ENCODE results near the gene MTAP. TPM values are rescaled to one million over a fixed set of nuclear protein-coding genes. Genes with fewer than 3 reads are reported as not detected.
A peak's percentile ranks its signal among the peaks of the same experiment; 100 is the strongest.

MTAP gene
- total RNA-seq, 1 donor: 36.7 TPM

- no peak for DNase-seq (ENCODE audit: low read depth)
- H3K4me3 ChIP-seq (ENCODE audit: low read depth, low read length): no peak overlapping the region
- TF ChIP-seq CTCF (IDR thresholded peaks at IDR 0.05; ENCODE audit: insufficient read depth, low read depth, low read length): no peak
These were observed 20.2 kb upstream of the MTAP start for GRCh38 chr9:21782205-21782604.

- peak; percentile 42 for DNase-seq (ENCODE audit: low read depth)
- no peak for TF ChIP-seq CTCF (IDR thresholded peaks at IDR 0.05; ENCODE audit: insufficient read depth, low read depth, low read length)
- no peak overlapping the region for H3K4me3 ChIP-seq (ENCODE audit: low read depth, low read length)
These were observed 13.7 kb upstream of the MTAP start for GRCh38 chr9:21788752-21789151.

GRCh38 chr9:21789541-21790037 lies 12.8 kb upstream of the MTAP start:
- peak; percentile 95 for DNase-seq (ENCODE audit: low read depth)
- peak; percentile 71 for TF ChIP-seq CTCF (IDR thresholded peaks at IDR 0.05; ENCODE audit: insufficient read depth, low read depth, low read length)
- peak overlapping the region; percentile 44 for H3K4me3 ChIP-seq (ENCODE audit: low read depth, low read length)

DNA sequence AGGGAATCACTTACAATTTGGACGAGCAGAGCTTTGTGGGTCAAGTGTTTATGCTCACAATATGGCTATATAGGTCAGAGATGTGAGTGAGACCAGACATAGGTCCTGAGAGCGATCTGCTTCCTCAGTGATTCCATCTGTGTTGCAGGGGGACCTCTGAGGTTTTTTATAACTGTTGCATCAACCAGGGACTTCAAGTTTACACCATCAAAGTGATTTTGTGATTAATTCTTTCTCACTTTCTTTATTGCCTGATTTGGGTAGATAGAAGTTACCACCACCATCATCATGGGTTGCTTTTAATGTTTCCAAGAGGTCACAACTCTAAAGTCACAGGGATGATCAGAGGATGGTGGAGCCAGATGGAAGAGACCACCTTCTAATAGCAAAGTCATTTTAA lies 7.0 kb upstream of the MTAP start:
- TF ChIP-seq CTCF (IDR thresholded peaks at IDR 0.05; ENCODE audit: insufficient read depth, low read depth, low read length): no peak
- H3K4me3 ChIP-seq (ENCODE audit: low read depth, low read length): no peak overlapping the region
- DNase-seq (ENCODE audit: low read depth): no peak

DNA sequence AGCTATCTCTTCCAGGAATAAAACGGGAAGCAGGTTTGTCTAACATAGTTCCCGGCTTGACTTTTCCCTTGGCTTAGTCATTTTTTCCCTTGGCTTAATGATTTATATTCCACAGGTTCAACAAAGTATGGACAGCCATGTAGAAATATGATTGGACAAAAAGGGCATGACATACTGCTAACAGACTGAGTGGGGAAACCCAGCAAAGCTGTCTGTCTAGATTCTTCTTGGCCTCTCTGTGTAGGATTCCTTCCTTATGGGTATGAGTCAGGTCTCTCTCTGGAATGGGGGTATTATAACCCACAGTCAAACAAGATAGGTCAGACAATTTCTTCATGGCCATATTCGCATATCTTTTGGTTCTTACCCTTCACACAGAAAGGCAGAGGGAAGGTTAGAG lies 5.7 kb upstream of the MTAP start:
- DNase-seq (ENCODE audit: low read depth): no peak
- no peak overlapping the region for H3K4me3 ChIP-seq (ENCODE audit: low read depth, low read length)
- no peak for TF ChIP-seq CTCF (IDR thresholded peaks at IDR 0.05; ENCODE audit: insufficient read depth, low read depth, low read length)

- no peak for TF ChIP-seq CTCF (IDR thresholded peaks at IDR 0.05; ENCODE audit: insufficient read depth, low read depth, low read length)
- DNase-seq (ENCODE audit: low read depth): no peak
These were observed 1.3 kb upstream of the MTAP start for GRCh38 chr9:21800931-21801682.

More at GRCh38 chr9:21800931-21801682, 1.3 kb upstream of the MTAP start:
- H3K4me3 ChIP-seq (ENCODE audit: low read depth, low read length): peak overlapping the region; percentile 77

All from fibroblast of villous mesenchyme (primary cell).